HepG2 (cell line): ENCODE results near the gene TMEM270. TPM values are rescaled to one million over a fixed set of nuclear protein-coding genes. Genes with fewer than 3 reads are reported as not detected.

Experiments
- CENPX ChIP-seq: sonication (generic); formaldehyde crosslinking; IDR thresholded peaks from 2 replicates; pipeline ENCODE4 v1.9.0; 2021; ENCODE audit warnings: mild to moderate bottlenecking, missing genetic modification reagents, moderate library complexity
- FOSL2 ChIP-seq: sonication (generic); formaldehyde crosslinking; IDR thresholded peaks from 2 replicates; pipeline ENCODE4 v1.4.0; 2020; ENCODE audit warnings: missing genetic modification reagents
- FOXA3 ChIP-seq: IDR thresholded peaks from 2 replicates; pipeline ENCODE4 v1.6.1; 2016; ENCODE audit warnings: missing genetic modification reagents, missing compliant biosample characterization
- FOXC1 ChIP-seq: sonication (generic); formaldehyde crosslinking; IDR thresholded peaks from 2 replicates; pipeline ENCODE4 v1.8.0; 2022; ENCODE audit warnings: mild to moderate bottlenecking, missing genetic modification reagents, borderline replicate concordance
- GATAD1 ChIP-seq: IDR thresholded peaks from 2 replicates; pipeline ENCODE4 v1.6.1; 2016; ENCODE audit warnings: missing genetic modification reagents, missing compliant biosample characterization
- MTA1 ChIP-seq: sonication (generic); formaldehyde crosslinking; IDR thresholded peaks from 2 replicates; pipeline ENCODE4 v1.4.0; 2020; ENCODE audit warnings: missing genetic modification reagents, mild to moderate bottlenecking, borderline replicate concordance
- NCOA5 ChIP-seq: sonication (generic); formaldehyde crosslinking; IDR thresholded peaks from 2 replicates; pipeline ENCODE4 v1.4.0; 2020; ENCODE audit warnings: missing genetic modification reagents
- POLR2A ChIP-seq, 2 experiments: IDR thresholded peaks; 2 replicates each; pipeline ENCODE4 v1.6.1; 2011; ENCODE audit warnings: low read depth in 2 of 2, low read length in 2 of 2, mild to moderate bottlenecking in 1 of 2, moderate library complexity in 1 of 2; ENCODE audit not compliant: insufficient read depth in 1 of 2
- RFX5 ChIP-seq: IDR thresholded peaks from 2 replicates; pipeline ENCODE4 v1.6.1; 2011; ENCODE audit warnings: low read depth, low read length, improper control_type of control experiment
- SMAD1 ChIP-seq: sonication (generic); formaldehyde crosslinking; IDR thresholded peaks from 2 replicates; pipeline ENCODE4 v1.4.0; 2020; ENCODE audit warnings: missing genetic modification reagents, low read depth, mild to moderate bottlenecking, borderline replicate concordance
- SOX5 ChIP-seq: IDR thresholded peaks from 2 replicates; pipeline ENCODE4 v1.6.1; 2016; ENCODE audit warnings: borderline replicate concordance
- ZFAT ChIP-seq: sonication (generic); formaldehyde crosslinking; conservative IDR thresholded peaks from 2 replicates; pipeline ENCODE4 v1.8.1; 2023; ENCODE audit warnings: missing genetic modification reagents, inconsistent platforms
- ZNF382 ChIP-seq: sonication (generic); formaldehyde crosslinking; IDR thresholded peaks from 2 replicates; pipeline ENCODE4 v1.5.0; 2020; ENCODE audit warnings: missing genetic modification reagents, mild to moderate bottlenecking, borderline replicate concordance
- ZNF766 ChIP-seq: sonication (generic); formaldehyde crosslinking; IDR thresholded peaks from 2 replicates; pipeline ENCODE4 v1.5.0; 2020; ENCODE audit warnings: missing genetic modification reagents, borderline replicate concordance
- ZNF781 ChIP-seq: sonication (generic); formaldehyde crosslinking; IDR thresholded peaks from 2 replicates; pipeline ENCODE4 v1.5.1; 2020; ENCODE audit warnings: borderline replicate concordance, mild to moderate bottlenecking, missing genetic modification reagents; ENCODE audit errors: not compliant biosample characterization
- ZNF790 ChIP-seq: sonication (generic); formaldehyde crosslinking; IDR thresholded peaks from 2 replicates; pipeline ENCODE4 v1.8.0; 2022; ENCODE audit warnings: missing genetic modification reagents, mild to moderate bottlenecking, borderline replicate concordance
- ZNF841 ChIP-seq: sonication (generic); formaldehyde crosslinking; IDR thresholded peaks from 2 replicates; pipeline ENCODE4 v1.8.1; 2023; ENCODE audit warnings: missing genetic modification reagents, borderline replicate concordance
- ZNF883 ChIP-seq: sonication (generic); formaldehyde crosslinking; IDR thresholded peaks from 2 replicates; pipeline ENCODE4 v1.5.1; 2020; ENCODE audit warnings: mild to moderate bottlenecking, missing genetic modification reagents; ENCODE audit errors: not compliant biosample characterization
- ZSCAN20 ChIP-seq: sonication (generic); formaldehyde crosslinking; IDR thresholded peaks from 2 replicates; pipeline ENCODE4 v1.4.0; 2020; ENCODE audit warnings: missing genetic modification reagents, mild to moderate bottlenecking, borderline replicate concordance
- polyA plus RNA-seq, 8 experiments: library from polyadenylated mRNA; depleted of rRNA in 3 of 8; stranded (reverse) in 7 of 8; unstranded in 1 of 8; fragments of >200 nt; fragmentation: Illumina TruSeq in 4 of 8; extraction: Trizol in 4 of 8; gene quantifications; 2 replicates each; pipeline versions ENCODE4 v1.2.1 to v1.2.3, GENCODE V29; 2011 to 2016; ENCODE audit warnings: low read depth in 4 of 8, missing spikeins in 1 of 8, mixed read lengths in 1 of 8; ENCODE audit not compliant: insufficient read depth in 1 of 8
- total RNA-seq, 5 experiments: library from RNA; depleted of rRNA; stranded (reverse); fragments of >200 nt; fragmentation: Illumina TruSeq; extraction: Trizol; gene quantifications; 2 replicates each; pipeline ENCODE4 v1.2.3, GENCODE V29; 2016; ENCODE audit warnings: low read depth in 1 of 5
- TF ChIP-seq, protein P1 (sequence below): sonication (generic); formaldehyde crosslinking; IDR thresholded peaks from 2 replicates; pipeline ENCODE4 v1.4.0; 2020; ENCODE audit warnings: mild to moderate bottlenecking, missing genetic modification reagents
- TF ChIP-seq, protein P2 (sequence below): sonication (generic); formaldehyde crosslinking; IDR thresholded peaks from 2 replicates; pipeline ENCODE4 v1.4.0; 2020; ENCODE audit warnings: mild to moderate bottlenecking, missing genetic modification reagents
- TF ChIP-seq, protein P3 (sequence below): sonication (generic); formaldehyde crosslinking; IDR thresholded peaks from 2 replicates; pipeline ENCODE4 v1.4.0; 2020; ENCODE audit warnings: low read depth, mild to moderate bottlenecking, missing genetic modification reagents

The TMEM270 gene
- total and polyA plus RNA-seq, 2 of the 13 experiments (the other 11 are each of a cell fraction or from before 2014, with no cell fraction given), result not detected

DNA sequence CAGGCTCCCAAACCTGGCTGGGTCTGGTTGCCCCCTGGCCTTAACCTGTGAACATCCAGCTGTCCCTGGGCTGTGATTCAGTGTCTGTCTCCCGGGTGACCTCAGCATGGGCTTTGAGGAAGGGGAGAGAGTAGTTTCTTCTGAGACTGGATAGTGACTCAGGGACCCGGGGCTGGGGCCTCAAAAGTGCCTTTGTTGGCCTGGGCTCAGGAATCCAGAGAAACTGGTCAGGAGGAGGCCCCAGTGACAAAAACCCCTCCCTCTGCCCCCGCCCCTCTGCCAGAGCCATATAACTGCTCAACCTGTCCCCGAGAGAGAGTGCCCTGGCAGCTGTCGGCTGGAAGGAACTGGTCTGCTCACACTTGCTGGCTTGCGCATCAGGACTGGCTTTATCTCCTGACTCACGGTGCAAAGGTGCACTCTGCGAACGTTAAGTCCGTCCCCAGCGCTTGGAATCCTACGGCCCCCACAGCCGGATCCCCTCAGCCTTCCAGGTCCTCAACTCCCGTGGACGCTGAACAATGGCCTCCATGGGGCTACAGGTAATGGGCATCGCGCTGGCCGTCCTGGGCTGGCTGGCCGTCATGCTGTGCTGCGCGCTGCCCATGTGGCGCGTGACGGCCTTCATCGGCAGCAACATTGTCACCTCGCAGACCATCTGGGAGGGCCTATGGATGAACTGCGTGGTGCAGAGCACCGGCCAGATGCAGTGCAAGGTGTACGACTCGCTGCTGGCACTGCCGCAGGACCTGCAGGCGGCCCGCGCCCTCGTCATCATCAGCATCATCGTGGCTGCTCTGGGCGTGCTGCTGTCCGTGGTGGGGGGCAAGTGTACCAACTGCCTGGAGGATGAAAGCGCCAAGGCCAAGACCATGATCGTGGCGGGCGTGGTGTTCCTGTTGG is 30.0 kb upstream of the TMEM270 start, which contains the start of gene CLDN4 (continued):
- TF ChIP-seq ZNF382 (CRISPR knock-in tag) (no peak), SMAD1 (CRISPR knock-in tag) (peak; percentile 4; the same call in 1 of the 2 replicates), NCOA5 (CRISPR knock-in tag) (no peak), ZNF790 (CRISPR knock-in tag) (peak; percentile 12; the same call in 1 of the 2 replicates), MTA1 (CRISPR knock-in tag) (no peak), CENPX (CRISPR knock-in tag) (no peak), POLR2A (IDR thresholded peaks at IDR 0.05; ENCODE audit: insufficient read depth in 1 of 2, low read depth in 2 of 2, low read length in 2 of 2) (peak in 1 of 2 experiments; percentile 99; a peak in 2 of 4 replicates), GATAD1 (peak; percentile 52), ZSCAN20 (CRISPR knock-in tag) (no peak), RFX5 (no peak), ZFAT (CRISPR knock-in tag) (no peak), ZNF766 (CRISPR knock-in tag) (no peak), ZNF781 (CRISPR knock-in tag) (no peak), SOX5 (CRISPR knock-in tag) (peak; percentile 11; the same call in 1 of the 2 replicates), FOXA3 (CRISPR knock-in tag) (no peak), ZNF883 (CRISPR knock-in tag) (no peak), ZNF841 (CRISPR knock-in tag) (no peak), FOXC1 (CRISPR knock-in tag) (no peak), FOSL2 (CRISPR knock-in tag) (peak; percentile 72)
- TF ChIP-seq, protein P1, sequence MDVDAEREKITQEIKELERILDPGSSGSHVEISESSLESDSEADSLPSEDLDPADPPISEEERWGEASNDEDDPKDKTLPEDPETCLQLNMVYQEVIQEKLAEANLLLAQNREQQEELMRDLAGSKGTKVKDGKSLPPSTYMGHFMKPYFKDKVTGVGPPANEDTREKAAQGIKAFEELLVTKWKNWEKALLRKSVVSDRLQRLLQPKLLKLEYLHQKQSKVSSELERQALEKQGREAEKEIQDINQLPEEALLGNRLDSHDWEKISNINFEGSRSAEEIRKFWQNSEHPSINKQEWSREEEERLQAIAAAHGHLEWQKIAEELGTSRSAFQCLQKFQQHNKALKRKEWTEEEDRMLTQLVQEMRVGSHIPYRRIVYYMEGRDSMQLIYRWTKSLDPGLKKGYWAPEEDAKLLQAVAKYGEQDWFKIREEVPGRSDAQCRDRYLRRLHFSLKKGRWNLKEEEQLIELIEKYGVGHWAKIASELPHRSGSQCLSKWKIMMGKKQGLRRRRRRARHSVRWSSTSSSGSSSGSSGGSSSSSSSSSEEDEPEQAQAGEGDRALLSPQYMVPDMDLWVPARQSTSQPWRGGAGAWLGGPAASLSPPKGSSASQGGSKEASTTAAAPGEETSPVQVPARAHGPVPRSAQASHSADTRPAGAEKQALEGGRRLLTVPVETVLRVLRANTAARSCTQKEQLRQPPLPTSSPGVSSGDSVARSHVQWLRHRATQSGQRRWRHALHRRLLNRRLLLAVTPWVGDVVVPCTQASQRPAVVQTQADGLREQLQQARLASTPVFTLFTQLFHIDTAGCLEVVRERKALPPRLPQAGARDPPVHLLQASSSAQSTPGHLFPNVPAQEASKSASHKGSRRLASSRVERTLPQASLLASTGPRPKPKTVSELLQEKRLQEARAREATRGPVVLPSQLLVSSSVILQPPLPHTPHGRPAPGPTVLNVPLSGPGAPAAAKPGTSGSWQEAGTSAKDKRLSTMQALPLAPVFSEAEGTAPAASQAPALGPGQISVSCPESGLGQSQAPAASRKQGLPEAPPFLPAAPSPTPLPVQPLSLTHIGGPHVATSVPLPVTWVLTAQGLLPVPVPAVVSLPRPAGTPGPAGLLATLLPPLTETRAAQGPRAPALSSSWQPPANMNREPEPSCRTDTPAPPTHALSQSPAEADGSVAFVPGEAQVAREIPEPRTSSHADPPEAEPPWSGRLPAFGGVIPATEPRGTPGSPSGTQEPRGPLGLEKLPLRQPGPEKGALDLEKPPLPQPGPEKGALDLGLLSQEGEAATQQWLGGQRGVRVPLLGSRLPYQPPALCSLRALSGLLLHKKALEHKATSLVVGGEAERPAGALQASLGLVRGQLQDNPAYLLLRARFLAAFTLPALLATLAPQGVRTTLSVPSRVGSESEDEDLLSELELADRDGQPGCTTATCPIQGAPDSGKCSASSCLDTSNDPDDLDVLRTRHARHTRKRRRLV (CRISPR knock-in tag), result no peak
- TF ChIP-seq, protein P2, sequence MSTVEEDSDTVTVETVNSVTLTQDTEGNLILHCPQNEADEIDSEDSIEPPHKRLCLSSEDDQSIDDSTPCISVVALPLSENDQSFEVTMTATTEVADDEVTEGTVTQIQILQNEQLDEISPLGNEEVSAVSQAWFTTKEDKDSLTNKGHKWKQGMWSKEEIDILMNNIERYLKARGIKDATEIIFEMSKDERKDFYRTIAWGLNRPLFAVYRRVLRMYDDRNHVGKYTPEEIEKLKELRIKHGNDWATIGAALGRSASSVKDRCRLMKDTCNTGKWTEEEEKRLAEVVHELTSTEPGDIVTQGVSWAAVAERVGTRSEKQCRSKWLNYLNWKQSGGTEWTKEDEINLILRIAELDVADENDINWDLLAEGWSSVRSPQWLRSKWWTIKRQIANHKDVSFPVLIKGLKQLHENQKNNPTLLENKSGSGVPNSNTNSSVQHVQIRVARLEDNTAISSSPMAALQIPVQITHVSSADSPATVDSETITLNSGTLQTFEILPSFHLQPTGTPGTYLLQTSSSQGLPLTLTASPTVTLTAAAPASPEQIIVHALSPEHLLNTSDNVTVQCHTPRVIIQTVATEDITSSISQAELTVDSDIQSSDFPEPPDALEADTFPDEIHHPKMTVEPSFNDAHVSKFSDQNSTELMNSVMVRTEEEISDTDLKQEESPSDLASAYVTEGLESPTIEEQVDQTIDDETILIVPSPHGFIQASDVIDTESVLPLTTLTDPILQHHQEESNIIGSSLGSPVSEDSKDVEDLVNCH (CRISPR knock-in tag), result no peak
- TF ChIP-seq, protein P3, sequence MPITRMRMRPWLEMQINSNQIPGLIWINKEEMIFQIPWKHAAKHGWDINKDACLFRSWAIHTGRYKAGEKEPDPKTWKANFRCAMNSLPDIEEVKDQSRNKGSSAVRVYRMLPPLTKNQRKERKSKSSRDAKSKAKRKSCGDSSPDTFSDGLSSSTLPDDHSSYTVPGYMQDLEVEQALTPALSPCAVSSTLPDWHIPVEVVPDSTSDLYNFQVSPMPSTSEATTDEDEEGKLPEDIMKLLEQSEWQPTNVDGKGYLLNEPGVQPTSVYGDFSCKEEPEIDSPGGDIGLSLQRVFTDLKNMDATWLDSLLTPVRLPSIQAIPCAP (CRISPR knock-in tag), result no peak
